Thyroid gland (tissue), 4 donors: ENCODE measurements around the gene PRSS27. TPM values are rescaled to one million over a fixed set of nuclear protein-coding genes. Genes with fewer than 3 reads are reported as not detected.
"Not testable (repeated sequence)": the region's sequence is repeated elsewhere in the genome, so short reads cannot be mapped to it uniquely, and the experiment has no call there.

Experiments
- DNase-seq, 2 donors: peaks; one replicate each; pipeline ENCODE4 v3.0.0-alpha.2; 2019
- H3K27ac ChIP-seq, 3 donors: fragments of 200-600 bp; sonication (generic); 1 replicate in 2 of 3; 2 replicates in 1 of 3; pipeline ENCODE4 v1.5.1; 2016 to 2019; ENCODE audit warnings: mild to moderate bottlenecking in 1 of 3, moderate library complexity in 1 of 3
- H3K27me3 ChIP-seq: fragments of 200-600 bp; sonication (generic); one replicate; pipeline ENCODE4 v1.5.1; 2019
- H3K36me3 ChIP-seq, 2 donors: fragments of 200-600 bp; sonication (generic); one replicate each; pipeline ENCODE4 v1.5.1; 2016 to 2019
- H3K4me1 ChIP-seq, 2 donors: fragments of 200-600 bp; sonication (generic); one replicate each; pipeline ENCODE4 v1.5.1; 2017 to 2019
- H3K4me3 ChIP-seq, 3 donors: fragments of 200-600 bp; sonication (generic); replicated peaks in 1 of 3; 1 replicate in 2 of 3; 2 replicates in 1 of 3; pipeline ENCODE4 v1.5.1; 2016; ENCODE audit warnings: mild to moderate bottlenecking in 1 of 3
- H3K9me3 ChIP-seq: fragments of 200-600 bp; sonication (generic); one replicate; pipeline ENCODE4 v1.5.1; 2017
- CTCF ChIP-seq, 6 experiments: fragments of 200-600 bp in 3 of 6; fragments of 450-650 bp in 3 of 6; sonication (generic) in 3 of 6; IDR thresholded peaks; one replicate each; pipeline ENCODE4 v1.5.1; 2016 to 2019; ENCODE audit warnings: antibody characterized with exemption in 6 of 6, mild to moderate bottlenecking in 2 of 6, inconsistent platforms in 1 of 6, moderate library complexity in 1 of 6
- POLR2A ChIP-seq, 2 donors: fragments of 450-650 bp; IDR thresholded peaks; one replicate each; pipeline ENCODE4 v1.6.1; 2017; ENCODE audit warnings: antibody characterized with exemption in 2 of 2, mild to moderate bottlenecking in 2 of 2, moderate library complexity in 1 of 2
- WGBS, 2 donors: methylation state at CpG; one replicate each; pipeline ENCODE4 v1.1.5; 2017; 5-methylcytosine and 5-hydroxymethylcytosine counted together
- intact Hi-C: fragments of 100-400 bp; cut with DNase I; formaldehyde crosslinking; loops from one replicate; pipeline ENCODE4 v1.15.1; 2023
- total RNA-seq, 4 donors: library from RNA; depleted of rRNA; stranded (reverse); fragments of >200 nt; gene quantifications; one replicate each; pipeline ENCODE4 v1.2.3, GENCODE V29; 2016

Gene PRSS27
- total RNA-seq, 4 donors from 2014 or later: 1.1 to 1.5 (median 1.1) TPM; not detected in 1

- 93 to 95% methylated on average over 8 to 10 of the region's 11 CpGs for WGBS, 2 donors
- Histone ChIP-seq H3K4me3 (no peak overlapping the region), H3K4me1 (peaks cover 24 to 31% of the 10 kb centered on the region in 2 donors), H3K9me3 (no peaks in the 10 kb centered on the region), H3K27me3 (no peaks in the 10 kb centered on the region), H3K36me3 (no peaks in the 10 kb centered on the region), H3K27ac (peak overlapping the region in 1 of 3 donors; percentile 82)
- DNase-seq: no peak
- TF ChIP-seq CTCF (IDR thresholded peaks at IDR 0.05) (no peak), POLR2A (IDR thresholded peaks at IDR 0.05) (no peak)
- intact Hi-C loops: no loop called here
Measured at GRCh38 chr16:2690852-2691251, 29.2 kb downstream of the PRSS27 start.

GRCh38 chr16:2689968-2690801, 29.8 kb downstream of the PRSS27 start:
- no peak for DNase-seq
- Histone ChIP-seq H3K9me3 (no peaks in the 10 kb centered on the region), H3K36me3 (no peaks in the 10 kb centered on the region), H3K4me3 (no peak overlapping the region), H3K27me3 (no peaks in the 10 kb centered on the region), H3K27ac (no peak overlapping the region), H3K4me1 (peaks cover 24 to 31% of the 10 kb centered on the region in 2 donors)
- WGBS, 2 donors: 88 to 94% methylated on average over 25 to 26 of the region's 36 CpGs
- TF ChIP-seq POLR2A (IDR thresholded peaks at IDR 0.05) (no peak), CTCF (IDR thresholded peaks at IDR 0.05) (no peak)
- intact Hi-C loops: no loop called here

- 76 to 80% methylated on average over 6 to 9 of the region's 13 CpGs for WGBS, 2 donors
- not testable (repeated sequence) for DNase-seq
Measured at GRCh38 chr16:2689422-2689821, 30.6 kb downstream of the PRSS27 start.

GRCh38 chr16:2687531-2688308, 32.3 kb downstream of the PRSS27 start:
- no peak overlapping the region for H3K4me3 ChIP-seq
- no peak for TF ChIP-seq CTCF (IDR thresholded peaks at IDR 0.05)
- TF ChIP-seq POLR2A (IDR thresholded peaks at IDR 0.05): no peak
- no peak overlapping the region for H3K27ac ChIP-seq
- H3K4me1 ChIP-seq: peaks cover 19 to 27% of the 10 kb centered on the region in 2 donors
- WGBS, 2 donors: 94 to 95% methylated on average over 19 of the region's 19 CpGs
- DNase-seq: no peak
- H3K27me3 ChIP-seq: no peaks in the 10 kb centered on the region
- intact Hi-C loops: no loop called here
- H3K9me3 ChIP-seq: no peaks in the 10 kb centered on the region
- H3K36me3 ChIP-seq: no peaks in the 10 kb centered on the region

More at GRCh38 chr16:2689422-2689821, 30.6 kb downstream of the PRSS27 start:
- H3K4me3 ChIP-seq, intact Hi-C loops, H3K27me3 ChIP-seq, H3K27ac ChIP-seq, H3K9me3 ChIP-seq, H3K36me3 ChIP-seq: not testable (repeated sequence)
- H3K4me1 ChIP-seq: peaks cover 27 to 31% of the 10 kb centered on the region in 2 donors

GRCh38 chr16:2686912-2687507, 33.0 kb downstream of the PRSS27 start:
- Histone ChIP-seq H3K9me3 (no peaks in the 10 kb centered on the region), H3K36me3 (no peaks in the 10 kb centered on the region), H3K27me3 (no peaks in the 10 kb centered on the region), H3K27ac (no peak overlapping the region), H3K4me3 (no peak overlapping the region), H3K4me1 (peaks cover 12 to 20% of the 10 kb centered on the region in 2 donors)
- no peak for DNase-seq
- WGBS, 2 donors: 84 to 90% methylated on average over 20 of the region's 20 CpGs
- TF ChIP-seq CTCF (IDR thresholded peaks at IDR 0.05) (no peak), POLR2A (IDR thresholded peaks at IDR 0.05) (no peak)
- intact Hi-C loops: no loop called here

GRCh38 chr16:2686075-2686474, 33.9 kb downstream of the PRSS27 start:
- H3K9me3 ChIP-seq, H3K36me3 ChIP-seq, H3K27me3 ChIP-seq, DNase-seq, H3K27ac ChIP-seq, intact Hi-C loops, H3K4me3 ChIP-seq: not testable (repeated sequence)
- H3K4me1 ChIP-seq: peaks cover 12 to 16% of the 10 kb centered on the region in 2 donors
- WGBS, 2 donors: no CpG with 5 or more reads among the region's 9 CpGs

GRCh38 chr16:2683041-2683440, 37.0 kb downstream of the PRSS27 start:
- DNase-seq, H3K9me3 ChIP-seq, H3K36me3 ChIP-seq, H3K27me3 ChIP-seq: not testable (repeated sequence)
- Histone ChIP-seq H3K27ac (peak overlapping the region in 2 of 3 donors; percentile 38 to 62), H3K4me3 (peak overlapping the region; percentile 55 to 84 (median 82)), H3K4me1 (peaks cover 11 to 13% of the 10 kb centered on the region in 2 donors)
- WGBS, 2 donors: 10 to 13% methylated on average over 13 of the region's 13 CpGs
- intact Hi-C loops: loop anchor here (5.0 kb wide), 1 partner anchor 34 kb away; no protein-coding TSS in a partner anchor
